ENCODE data around the gene SPATA2.
A peak's percentile ranks its signal among the peaks of the same experiment; 100 is the strongest.
"Not testable (repeated sequence)": the region's sequence is repeated elsewhere in the genome, so short reads cannot be mapped to it uniquely, and the experiment has no call there.

Gene SPATA2

GRCh38 chr20:49901588-49901987 is 13.7 kb downstream of the SPATA2 start:
- no peak for DNase-seq

GRCh38 chr20:49899541-49900383 is 15.6 kb downstream of the SPATA2 start:
- no peak for DNase-seq

- peak; percentile 57 to 77 for DNase-seq
Measured at GRCh38 chr20:49896204-49896603, 19.1 kb downstream of the SPATA2 start.

- DNase-seq = not testable (repeated sequence)
Measured at GRCh38 chr20:49895474-49896093, 19.7 kb downstream of the SPATA2 start.

- DNase-seq = no peak
Measured at GRCh38 chr20:49894073-49894470, 21.3 kb downstream of the SPATA2 start.

GRCh38 chr20:49893242-49894072 is 21.9 kb downstream of the SPATA2 start:
- peak; percentile 43 to 57 for DNase-seq

- no peak for DNase-seq
Measured at GRCh38 chr20:49892817-49893216, 22.5 kb downstream of the SPATA2 start.

- no peak for DNase-seq
Measured at GRCh38 chr20:49892260-49892659, 23.1 kb downstream of the SPATA2 start.

- no peak for DNase-seq
Measured at GRCh38 chr20:49891476-49892110, 23.7 kb downstream of the SPATA2 start.

GRCh38 chr20:49890471-49891361 is 24.6 kb downstream of the SPATA2 start:
- DNase-seq = no peak

GRCh38 chr20:49889935-49890333 is 25.4 kb downstream of the SPATA2 start:
- no peak for DNase-seq

GRCh38 chr20:49889001-49889934 is 26.1 kb downstream of the SPATA2 start:
- peak in 1 of 2 donors; percentile 31 for DNase-seq

GRCh38 chr20:49888212-49889000 is 26.9 kb downstream of the SPATA2 start:
- DNase-seq = peak; percentile 31 to 65

- peak in 1 of 2 donors; percentile 33 for DNase-seq
Measured at GRCh38 chr20:49887251-49888211, 27.8 kb downstream of the SPATA2 start.

- no peak for DNase-seq
Measured at GRCh38 chr20:49886571-49887213, 28.6 kb downstream of the SPATA2 start.

GRCh38 chr20:49885558-49886332 is 29.6 kb downstream of the SPATA2 start:
- no peak for DNase-seq

- no peak for DNase-seq
Measured at GRCh38 chr20:49883246-49883802, 32.0 kb downstream of the SPATA2 start.
